HG03045 (cell line): ENCODE results near the gene DMAP1.
"Not testable (repeated sequence)": the region's sequence is repeated elsewhere in the genome, so short reads cannot be mapped to it uniquely, and the experiment has no call there.

Experiments
- ATAC-seq: cut with Tn5 transposase; IDR thresholded peaks from one replicate; pipeline ENCODE4 v1.9.1; 2021; ENCODE audit warnings: mild to moderate bottlenecking, moderate library complexity; ENCODE audit not compliant: unreplicated experiment

Gene DMAP1, protein sequence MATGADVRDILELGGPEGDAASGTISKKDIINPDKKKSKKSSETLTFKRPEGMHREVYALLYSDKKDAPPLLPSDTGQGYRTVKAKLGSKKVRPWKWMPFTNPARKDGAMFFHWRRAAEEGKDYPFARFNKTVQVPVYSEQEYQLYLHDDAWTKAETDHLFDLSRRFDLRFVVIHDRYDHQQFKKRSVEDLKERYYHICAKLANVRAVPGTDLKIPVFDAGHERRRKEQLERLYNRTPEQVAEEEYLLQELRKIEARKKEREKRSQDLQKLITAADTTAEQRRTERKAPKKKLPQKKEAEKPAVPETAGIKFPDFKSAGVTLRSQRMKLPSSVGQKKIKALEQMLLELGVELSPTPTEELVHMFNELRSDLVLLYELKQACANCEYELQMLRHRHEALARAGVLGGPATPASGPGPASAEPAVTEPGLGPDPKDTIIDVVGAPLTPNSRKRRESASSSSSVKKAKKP

DNA sequence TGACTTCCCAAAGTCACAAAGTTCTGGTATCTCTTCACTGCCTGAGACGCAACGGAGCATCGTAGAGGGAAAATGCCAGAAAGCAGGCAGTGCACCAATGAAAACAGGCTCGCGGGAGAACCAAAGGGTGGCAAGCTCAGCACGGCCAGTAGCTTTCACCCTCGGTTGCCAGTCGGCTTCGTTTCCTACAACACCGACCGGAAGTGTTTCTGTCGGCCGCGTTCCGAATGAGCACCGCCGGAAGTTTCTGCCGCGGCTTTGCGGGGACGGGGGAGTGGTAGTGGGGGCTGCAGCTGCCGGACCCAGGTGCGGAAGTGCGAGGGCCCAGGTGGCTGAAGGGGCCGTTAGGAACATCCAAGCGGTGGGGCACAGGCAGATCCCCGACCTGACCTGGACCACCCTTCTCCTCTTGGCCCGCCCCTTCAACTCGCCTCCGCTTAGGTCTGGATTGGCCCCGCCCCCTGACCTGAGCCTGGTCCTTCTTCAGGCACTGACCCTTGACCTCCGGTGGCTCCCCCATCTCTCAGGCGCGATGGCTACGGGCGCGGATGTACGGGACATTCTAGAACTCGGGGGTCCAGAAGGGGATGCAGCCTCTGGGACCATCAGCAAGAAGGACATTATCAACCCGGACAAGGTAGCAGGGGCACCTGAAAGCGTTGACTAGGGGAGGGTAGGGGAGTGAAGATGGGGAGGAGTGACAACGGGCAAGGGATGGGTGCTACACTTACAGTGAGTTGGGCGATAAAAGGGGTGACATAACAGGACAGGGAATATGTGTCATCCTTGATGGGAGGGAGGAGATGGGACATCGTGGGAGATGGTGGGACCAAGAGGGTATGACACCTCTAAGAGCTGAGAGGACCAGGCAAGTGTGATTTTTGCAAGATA lies at the start of gene DMAP1:
DMAP1 (plus strand) TSS at position 250 of the 891 bp plus-strand sequence; CDS start at position 533, 283 bp downstream.
- ATAC-seq: peak; percentile 77

DNA sequence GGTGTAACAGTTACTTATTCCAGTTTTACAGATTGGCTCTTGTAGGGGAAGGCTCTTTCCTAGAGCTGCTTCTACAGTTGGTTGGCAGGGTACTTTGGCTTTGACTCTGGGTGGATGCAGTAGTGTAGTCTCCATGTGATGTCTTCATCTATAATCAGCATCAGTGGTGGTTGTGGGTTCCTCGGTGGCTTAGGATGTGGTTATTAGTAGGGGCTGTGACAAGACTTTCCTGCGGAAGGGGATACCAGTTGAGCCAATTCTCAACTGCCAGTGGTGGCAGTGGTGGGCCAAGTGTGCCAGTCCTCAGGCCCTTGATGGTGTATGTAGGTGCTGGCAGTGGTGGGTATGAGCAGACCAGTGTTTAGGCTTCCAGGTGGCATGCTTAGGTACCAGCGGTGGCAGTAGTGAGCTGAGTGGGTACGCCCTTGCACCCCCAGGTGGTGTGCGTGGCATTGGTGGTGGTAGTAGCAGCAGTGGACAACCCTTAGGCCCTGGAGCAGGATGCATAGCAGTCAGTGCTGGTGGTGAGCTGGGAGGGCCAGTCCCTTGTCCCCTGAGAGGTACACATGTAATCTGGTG lies 44.7 kb upstream of the DMAP1 start:
- no peak for ATAC-seq

DNA sequence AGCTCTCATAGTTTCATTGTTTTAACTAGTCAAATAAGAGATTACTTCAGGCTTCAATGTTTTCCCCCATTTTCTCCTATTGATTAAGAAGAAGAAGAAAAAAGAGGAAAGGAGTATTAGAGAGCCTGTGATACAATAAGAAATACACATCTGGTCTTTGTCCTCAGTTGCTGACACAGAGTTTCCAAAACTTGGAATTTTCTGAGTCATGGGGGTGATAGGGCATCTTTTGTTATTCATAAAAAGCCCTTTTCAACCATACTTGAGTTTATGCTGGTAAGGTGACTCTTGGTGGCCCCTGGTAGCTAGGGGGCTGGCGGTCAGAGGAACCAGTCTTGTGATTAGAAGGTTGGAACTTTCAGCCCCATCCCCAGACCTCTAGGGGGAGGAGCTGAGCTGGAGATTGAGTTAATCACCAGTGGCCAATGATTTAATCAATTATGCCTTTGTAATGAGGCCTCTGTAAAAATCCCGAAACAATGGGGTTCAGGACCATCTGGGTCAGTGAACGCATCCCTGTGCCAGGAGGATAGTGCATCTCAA lies 42.9 kb upstream of the DMAP1 start:
- ATAC-seq: no peak

DNA sequence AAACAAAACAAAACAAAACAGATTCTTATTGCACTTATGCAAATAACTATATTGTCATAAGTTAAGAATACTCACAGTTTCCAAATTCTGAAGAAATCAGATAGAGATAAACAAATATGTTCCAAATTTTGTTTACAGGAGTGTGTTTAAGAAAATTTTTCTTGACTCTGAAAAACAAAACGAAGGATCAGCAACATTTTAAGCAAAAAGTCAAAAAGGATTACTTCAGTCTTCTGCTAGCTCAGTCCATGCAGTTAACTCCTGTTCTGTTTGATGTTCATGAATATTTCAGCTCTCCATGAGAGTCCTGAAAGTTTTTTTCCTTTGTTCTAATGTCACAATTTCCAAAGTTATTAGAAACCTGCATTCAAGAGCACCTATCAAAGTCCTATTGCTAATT lies 38.6 kb upstream of the DMAP1 start:
- no peak for ATAC-seq

DNA sequence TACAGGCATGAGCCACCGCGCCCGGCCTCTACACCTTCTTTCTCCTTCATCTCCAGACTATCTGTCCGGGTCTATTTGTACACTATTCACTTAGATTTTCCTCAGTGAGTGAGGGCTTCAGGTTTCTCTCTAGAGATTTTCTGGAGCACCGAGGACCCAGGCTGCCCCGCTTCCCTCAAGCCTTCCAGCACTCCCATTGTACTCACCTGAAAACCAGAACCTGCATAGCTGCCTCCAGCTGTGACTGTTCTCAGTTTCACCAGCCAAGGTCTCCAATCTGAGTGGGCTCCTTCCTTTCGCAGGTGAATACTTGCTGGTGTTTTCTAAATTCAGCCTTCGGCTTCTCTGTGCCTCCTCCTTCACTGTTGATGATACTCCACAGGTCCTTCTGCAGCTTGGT lies 12.9 kb upstream of the DMAP1 start:
- no peak for ATAC-seq

DNA sequence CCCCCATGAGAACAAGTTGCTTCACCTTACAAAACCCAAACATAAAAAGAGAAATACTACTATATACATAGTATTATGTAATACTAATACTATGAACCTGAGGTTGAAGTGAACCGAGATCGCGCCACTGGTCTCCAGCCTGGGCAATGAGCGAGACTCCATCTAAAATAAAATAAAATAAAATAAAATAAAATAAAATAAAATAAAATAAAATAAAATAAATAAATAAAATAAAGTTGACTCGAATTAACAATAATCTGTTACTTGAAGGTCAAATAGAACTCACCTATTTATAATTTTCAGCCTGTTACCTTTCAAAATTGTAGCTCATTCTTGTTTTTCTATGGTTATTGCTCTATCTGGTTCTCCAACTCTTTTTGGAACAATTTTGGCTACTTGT lies 6.7 kb upstream of the DMAP1 start:
- not testable (repeated sequence) for ATAC-seq

DNA sequence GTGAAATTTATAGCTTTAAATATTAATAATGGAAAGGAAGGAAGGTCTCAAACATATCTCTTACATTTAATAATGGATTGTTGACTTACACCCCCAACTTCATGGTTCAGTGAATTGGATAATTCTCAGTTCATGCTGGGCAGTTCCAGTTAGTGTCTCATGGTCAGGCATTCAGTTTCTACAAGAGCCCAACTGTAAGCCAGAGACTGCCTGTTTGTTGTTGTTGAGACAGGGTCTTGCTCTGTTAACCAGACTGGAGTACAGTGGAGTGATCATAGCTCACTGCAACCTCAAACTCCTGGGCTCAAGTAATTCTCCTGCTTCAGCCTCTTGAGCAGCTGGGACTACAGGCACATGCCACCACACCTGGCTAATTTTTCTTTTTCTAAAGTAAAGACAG lies 5.0 kb upstream of the DMAP1 start:
- ATAC-seq: no peak

DNA sequence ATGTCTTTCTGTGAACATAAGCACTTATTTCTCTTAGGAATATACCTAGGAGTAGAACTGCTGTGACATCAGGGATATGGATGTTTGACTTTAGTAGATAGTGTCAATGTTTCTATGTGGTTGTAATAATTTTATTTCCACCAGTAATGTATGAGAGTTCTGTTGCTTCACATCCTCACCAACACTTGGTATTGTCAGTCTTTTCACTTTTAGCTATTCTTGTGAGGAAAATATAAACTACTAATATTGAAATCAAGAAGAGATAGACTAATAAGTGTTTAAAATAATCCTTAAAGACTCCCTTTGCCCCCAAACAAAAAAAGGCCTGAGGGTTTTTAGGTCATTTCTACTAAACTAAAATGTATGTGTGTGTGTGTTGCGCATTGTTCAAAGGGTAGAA lies 2.7 kb upstream of the DMAP1 start:
- ATAC-seq: no peak

DNA sequence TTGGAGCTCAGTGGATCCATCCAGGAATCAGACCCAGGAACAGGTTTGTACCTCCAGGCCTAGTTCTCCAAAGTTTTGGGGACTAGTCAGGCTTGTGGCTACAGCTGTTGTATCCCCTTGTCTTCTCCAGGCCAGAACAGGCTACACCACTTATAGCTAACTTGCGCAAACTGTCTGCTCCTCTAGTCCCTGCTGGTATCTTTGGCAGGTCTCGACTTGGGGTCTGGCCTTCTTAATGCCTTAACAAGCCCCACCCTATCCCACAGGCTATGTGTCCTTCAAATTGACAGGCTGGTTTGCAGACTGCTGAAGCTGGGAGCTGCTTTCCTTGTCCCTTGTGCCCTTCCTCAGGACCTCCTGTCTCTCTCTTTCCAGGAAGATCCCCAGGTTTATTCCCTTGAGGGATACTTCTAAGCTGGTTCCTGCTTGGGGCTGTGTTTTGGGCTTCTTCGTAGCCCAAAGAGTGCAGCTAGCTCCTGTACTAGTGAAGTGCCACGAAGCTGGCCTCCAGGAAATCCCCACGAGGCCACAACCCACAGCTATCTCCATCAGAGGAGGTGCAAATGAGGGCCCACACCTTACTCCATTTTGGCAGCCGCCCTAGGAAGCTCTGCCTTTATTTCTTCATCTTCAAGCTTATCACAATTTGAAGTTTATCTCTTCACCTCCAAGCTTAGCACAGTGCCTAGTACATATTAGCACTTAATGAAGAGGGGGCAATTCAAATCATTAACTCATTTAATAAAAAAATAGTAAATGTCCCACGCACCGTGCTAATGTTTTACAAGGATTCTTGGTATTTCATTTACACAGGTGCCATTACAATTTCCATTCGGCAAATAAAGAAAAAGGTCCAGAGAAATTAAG lies 683 bp upstream of the DMAP1 start:
- no peak for ATAC-seq

DNA sequence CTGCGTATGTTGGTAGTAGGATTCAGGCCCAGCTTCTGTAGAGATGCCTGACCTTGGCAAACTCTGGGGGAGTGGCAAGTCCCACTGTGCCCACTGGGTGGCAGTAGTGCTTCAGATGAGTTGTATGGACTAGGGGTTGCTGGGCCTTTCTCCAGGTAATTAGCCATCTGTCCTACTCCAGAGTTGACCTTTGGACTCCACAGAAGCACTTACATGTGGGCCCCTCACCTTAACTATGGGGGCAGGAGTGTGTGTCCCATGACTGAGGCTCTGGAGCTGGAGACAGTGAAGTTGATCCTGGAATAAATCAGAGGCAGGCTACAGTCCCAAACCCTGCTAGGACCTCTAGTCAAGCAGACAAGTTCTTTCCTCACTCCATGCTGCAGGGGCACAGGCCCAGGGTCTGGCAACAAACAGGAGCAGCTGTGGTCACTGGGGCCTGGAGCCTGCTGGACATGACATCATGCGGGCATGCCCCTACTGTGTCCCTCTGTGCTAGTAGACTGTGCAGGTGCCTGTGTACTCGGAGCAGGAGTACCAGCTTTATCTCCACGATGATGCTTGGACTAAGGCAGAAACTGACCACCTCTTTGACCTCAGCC lies 4.6 kb downstream of the DMAP1 start:
- ATAC-seq: no peak

DNA sequence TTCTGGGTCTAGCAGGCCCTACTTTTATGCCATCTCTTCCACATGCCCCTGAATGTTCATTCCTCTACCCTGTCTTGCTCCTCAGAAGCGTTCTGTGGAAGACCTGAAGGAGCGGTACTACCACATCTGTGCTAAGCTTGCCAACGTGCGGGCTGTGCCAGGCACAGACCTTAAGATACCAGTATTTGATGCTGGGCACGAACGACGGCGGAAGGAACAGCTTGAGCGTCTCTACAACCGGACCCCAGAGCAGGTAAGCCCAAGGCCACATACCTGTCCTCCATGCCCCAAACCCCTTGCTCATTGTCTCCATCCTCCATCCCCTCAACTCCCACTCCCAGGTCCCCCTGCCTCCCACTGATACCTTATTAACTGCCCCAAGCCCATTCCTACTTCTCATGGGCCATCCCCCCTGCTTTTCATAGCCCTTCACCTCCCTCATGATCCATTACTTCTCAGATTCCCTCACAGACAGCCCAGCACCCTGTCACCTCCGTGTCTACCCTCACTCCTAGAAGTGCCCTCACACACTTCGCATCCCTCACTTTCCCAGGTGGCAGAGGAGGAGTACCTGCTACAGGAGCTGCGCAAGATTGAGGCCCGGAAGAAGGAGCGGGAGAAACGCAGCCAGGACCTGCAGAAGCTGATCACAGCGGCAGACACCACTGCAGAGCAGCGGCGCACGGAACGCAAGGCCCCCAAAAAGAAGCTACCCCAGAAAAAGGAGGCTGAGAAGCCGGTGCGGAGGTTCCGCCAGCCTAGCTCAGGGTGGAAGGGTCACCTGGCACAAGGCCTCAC lies 5.4 kb downstream of the DMAP1 start:
- ATAC-seq: no peak

DNA sequence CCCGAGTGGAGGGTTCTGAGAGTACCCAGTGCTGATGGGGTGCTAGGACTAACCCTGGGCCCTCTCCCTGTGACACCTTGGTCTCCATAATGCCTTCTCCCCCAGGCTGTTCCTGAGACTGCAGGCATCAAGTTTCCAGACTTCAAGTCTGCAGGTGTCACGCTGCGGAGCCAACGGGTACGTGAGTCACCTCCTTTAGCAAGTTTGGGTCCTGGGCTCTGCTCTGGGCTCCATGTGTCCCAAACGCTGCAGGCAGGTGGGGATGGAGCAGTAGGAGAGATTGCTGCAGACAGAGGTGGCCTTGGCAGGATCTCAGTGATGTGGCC lies 6.0 kb downstream of the DMAP1 start:
- no peak for ATAC-seq

DNA sequence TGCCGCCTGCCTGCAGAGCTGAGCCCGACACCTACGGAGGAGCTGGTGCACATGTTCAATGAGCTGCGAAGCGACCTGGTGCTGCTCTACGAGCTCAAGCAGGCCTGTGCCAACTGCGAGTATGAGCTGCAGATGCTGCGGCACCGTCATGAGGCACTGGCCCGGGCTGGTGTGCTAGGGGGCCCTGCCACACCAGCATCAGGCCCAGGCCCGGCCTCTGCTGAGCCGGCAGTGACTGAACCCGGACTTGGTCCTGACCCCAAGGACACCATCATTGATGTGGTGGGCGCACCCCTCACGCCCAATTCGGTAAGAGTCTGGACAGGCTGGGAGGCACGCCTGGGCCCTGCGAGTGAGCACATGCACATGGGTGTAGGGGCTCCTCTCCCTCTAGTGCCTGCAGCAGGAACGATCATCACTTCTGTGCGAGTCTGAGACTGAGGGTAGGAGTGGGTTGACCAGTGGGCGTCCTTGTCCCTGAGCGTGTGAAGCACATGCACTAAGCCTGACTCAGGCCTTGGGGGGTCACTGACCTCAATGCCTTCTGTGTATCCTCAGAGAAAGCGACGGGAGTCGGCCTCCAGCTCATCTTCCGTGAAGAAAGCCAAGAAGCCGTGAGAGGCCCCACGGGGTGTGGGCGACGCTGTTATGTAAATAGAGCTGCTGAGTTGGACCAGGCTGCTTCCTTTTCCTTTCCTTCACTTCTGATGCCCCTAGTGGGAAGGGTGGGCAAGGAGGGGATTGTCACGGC lies 6.9 kb downstream of the DMAP1 start:
- no peak for ATAC-seq

DNA sequence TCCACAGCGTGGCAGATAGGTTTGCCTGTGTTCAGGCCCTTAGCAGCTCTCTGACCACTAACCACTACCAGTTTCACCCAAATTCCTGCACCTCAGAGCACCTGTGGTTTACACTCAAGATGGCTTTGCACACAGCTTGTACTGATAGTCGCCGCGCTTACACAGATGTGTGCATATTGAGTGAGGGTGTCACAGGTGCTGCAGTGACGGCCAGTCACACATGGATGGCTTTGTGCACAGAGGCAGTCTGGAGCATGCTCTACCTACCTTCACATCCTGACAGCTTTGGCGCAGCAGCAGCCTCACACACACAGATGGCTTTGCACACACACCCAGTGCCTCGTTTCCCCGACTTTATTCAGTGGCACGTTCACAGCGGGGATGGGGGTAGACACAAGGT lies 7.5 kb downstream of the DMAP1 start:
- no peak for ATAC-seq

DNA sequence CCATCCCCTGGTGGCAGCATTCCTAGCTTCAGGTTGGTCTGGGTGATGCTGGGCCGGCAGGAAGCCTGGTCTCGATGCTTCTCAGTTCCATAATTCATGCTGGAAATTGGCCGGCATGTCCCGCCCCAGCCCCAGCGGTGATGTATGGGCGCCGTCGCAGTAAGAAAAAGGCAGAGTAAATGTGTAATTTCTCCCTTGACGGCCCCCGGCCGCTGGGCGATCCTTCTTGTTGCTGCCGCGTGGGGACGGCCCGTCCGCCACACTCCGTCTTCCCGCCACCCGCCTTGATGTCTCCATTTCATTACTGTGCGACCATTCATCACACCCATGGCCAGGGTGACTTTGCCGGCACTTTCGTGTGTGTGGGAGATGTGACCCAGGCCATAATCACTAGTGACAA lies 8.5 kb downstream of the DMAP1 start:
- no peak for ATAC-seq

DNA sequence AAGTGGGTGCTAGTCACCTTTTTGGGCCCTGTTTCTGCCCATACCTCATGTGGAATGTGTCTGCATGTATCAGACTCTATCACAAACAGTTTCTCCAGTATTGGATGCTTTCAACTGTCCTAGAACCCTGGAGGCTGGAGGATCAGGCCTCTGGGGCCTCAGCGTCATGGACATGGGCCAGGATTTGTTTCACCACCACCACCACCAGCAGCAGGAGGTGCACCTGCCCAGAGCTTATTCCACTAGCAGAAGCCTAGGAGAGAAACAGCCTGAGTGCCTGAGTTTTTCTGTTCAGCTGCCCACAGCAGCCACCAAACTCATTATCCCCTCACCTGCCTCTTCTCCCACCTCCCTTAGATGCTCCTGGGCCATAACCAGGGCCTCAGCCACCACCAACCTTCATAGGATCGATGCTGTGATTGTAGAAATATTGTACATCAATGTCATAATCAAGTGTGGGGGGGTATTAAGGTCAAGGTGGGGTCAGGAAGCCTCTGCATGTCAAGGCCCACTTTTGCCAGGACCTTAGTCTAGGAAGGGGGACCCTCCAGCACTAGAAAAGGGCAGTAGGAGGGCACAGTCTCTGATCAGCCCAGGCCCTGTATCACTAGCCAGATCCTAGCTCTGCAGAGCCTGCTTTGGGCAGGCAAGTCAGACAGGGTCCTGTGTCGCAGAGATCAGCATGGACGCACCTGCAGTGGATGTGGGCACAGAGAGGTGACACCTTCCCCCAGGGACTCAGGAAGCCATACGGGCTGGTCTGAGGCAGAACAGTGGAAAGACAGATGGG lies 9.3 kb downstream of the DMAP1 start:
- ATAC-seq: no peak

DNA sequence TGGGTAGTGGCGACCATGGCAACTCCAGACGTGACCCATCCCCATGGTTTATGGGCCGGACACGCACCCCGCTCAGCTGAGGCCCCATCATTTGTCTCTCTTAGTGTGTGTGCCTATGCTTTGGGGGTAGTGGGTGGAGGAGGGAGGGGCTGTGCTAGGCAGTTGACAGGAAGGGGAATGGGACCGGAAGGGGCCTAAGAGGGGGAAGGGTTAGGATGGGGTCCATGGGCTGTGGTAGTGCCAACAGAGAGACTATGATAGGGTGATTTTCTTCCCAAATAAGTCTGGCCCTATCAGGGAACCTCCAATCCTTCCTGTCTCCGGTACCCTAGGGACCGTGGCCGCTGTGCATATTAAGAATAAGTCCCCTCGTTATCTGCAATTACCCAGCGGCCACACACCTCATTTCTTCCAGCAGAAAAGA lies 9.9 kb downstream of the DMAP1 start:
- ATAC-seq: no peak

DNA sequence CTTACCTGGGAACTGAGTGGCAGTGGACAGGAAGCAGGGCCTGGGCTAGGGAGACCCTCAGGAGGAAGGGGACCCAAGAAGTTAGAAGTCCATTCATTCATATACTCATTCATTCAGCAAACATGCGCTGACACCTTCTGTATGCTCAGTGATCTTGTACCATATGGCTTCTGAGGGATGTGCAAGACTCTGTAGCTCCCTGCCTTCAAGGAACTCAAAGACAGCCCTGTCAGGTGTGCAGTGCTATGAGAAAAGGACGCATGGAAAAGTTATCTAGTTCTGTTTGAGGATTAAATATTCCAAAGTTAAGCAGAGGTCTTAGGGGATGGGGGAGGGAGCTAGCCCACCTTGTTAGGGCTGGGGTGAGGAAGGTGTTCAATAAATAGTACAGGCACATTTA lies 12.5 kb downstream of the DMAP1 start:
- no peak for ATAC-seq
